HepG2 (cell line): ENCODE data around the gene ANLN. TPM values are rescaled to one million over a fixed set of nuclear protein-coding genes. Genes with fewer than 3 reads are reported as not detected.

ENCODE experiments used
- ATF7-NPFF ChIP-seq: sonication (generic); formaldehyde crosslinking; IDR thresholded peaks from 2 replicates; pipeline ENCODE4 v1.8.1; 2023; ENCODE audit warnings: mild to moderate bottlenecking, low read depth, missing genetic modification reagents, moderate library complexity
- FLYWCH1 ChIP-seq: sonication (generic); formaldehyde crosslinking; IDR thresholded peaks from 2 replicates; pipeline ENCODE4 v1.8.1; 2023; ENCODE audit warnings: mild to moderate bottlenecking, missing genetic modification reagents
- FOXP1 ChIP-seq, 2 experiments: fragments of 450-650 bp in 1 of 2; IDR thresholded peaks; 2 replicates each; pipeline ENCODE4 v1.6.1; 2017 to 2018; ENCODE audit warnings: antibody characterized with exemption in 1 of 2
- HDAC1 ChIP-seq: sonication (generic); formaldehyde crosslinking; IDR thresholded peaks from 2 replicates; pipeline ENCODE4 v1.5.1; 2020; ENCODE audit warnings: mild to moderate bottlenecking, missing genetic modification reagents
- NBN ChIP-seq: fragments of 450-650 bp; conservative IDR thresholded peaks from 2 replicates; pipeline ENCODE4 v1.6.1; 2017
- PTBP1 ChIP-seq: fragments of 200-400 bp; formaldehyde crosslinking; IDR thresholded peaks from 2 replicates; pipeline ENCODE4 v1.6.1; 2018; ENCODE audit warnings: low read length, low read depth; ENCODE audit not compliant: poor library complexity, severe bottlenecking
- RXRA ChIP-seq: sonication (generic); formaldehyde crosslinking; IDR thresholded peaks from 2 replicates; pipeline ENCODE4 v1.5.1; 2020; ENCODE audit warnings: missing genetic modification reagents
- SMARCE1 ChIP-seq: fragments of 450-650 bp; IDR thresholded peaks from 2 replicates; pipeline ENCODE4 v1.6.1; 2017; ENCODE audit warnings: borderline replicate concordance
- SRY ChIP-seq: sonication (generic); formaldehyde crosslinking; IDR thresholded peaks from 2 replicates; pipeline ENCODE4 v1.8.0; 2022; ENCODE audit warnings: mild to moderate bottlenecking, missing genetic modification reagents
- U2AF1 ChIP-seq: fragments of 200-400 bp; formaldehyde crosslinking; optimal IDR thresholded peaks from 2 replicates; pipeline ENCODE3; 2017; ENCODE audit warnings: mild to moderate bottlenecking, low read depth, low read length
- XBP1 ChIP-seq: sonication (generic); formaldehyde crosslinking; IDR thresholded peaks from 2 replicates; pipeline ENCODE4 v1.5.0; 2020; ENCODE audit warnings: missing genetic modification reagents
- ZBTB8A ChIP-seq: sonication (generic); formaldehyde crosslinking; IDR thresholded peaks from 2 replicates; pipeline ENCODE4 v1.4.0; 2020; ENCODE audit warnings: mild to moderate bottlenecking, low read depth, missing genetic modification reagents, borderline replicate concordance
- ZFP41 ChIP-seq: sonication (generic); formaldehyde crosslinking; IDR thresholded peaks from 2 replicates; pipeline ENCODE4 v1.4.0; 2020; ENCODE audit warnings: mild to moderate bottlenecking, missing genetic modification reagents, borderline replicate concordance
- ZNF24 ChIP-seq: fragments of 450-650 bp; IDR thresholded peaks from 2 replicates; pipeline ENCODE4 v1.6.1; 2017; ENCODE audit warnings: antibody characterized with exemption, mild to moderate bottlenecking
- ZNF891 ChIP-seq: sonication (generic); formaldehyde crosslinking; IDR thresholded peaks from 2 replicates; pipeline ENCODE4 v1.5.0; 2020; ENCODE audit warnings: mild to moderate bottlenecking, missing genetic modification reagents
- polyA plus RNA-seq, 8 experiments: library from polyadenylated mRNA; depleted of rRNA in 3 of 8; stranded (reverse) in 7 of 8; unstranded in 1 of 8; fragments of >200 nt; fragmentation: Illumina TruSeq in 4 of 8; extraction: Trizol in 4 of 8; gene quantifications; 2 replicates each; pipeline versions ENCODE4 v1.2.1 to v1.2.3, GENCODE V29; 2011 to 2016; ENCODE audit warnings: low read depth in 4 of 8, missing spikeins in 1 of 8, mixed read lengths in 1 of 8; ENCODE audit not compliant: insufficient read depth in 1 of 8
- total RNA-seq, 5 experiments: library from RNA; depleted of rRNA; stranded (reverse); fragments of >200 nt; fragmentation: Illumina TruSeq; extraction: Trizol; gene quantifications; 2 replicates each; pipeline ENCODE4 v1.2.3, GENCODE V29; 2016; ENCODE audit warnings: low read depth in 1 of 5
- TF ChIP-seq, protein P1 (sequence below): sonication (generic); formaldehyde crosslinking; IDR thresholded peaks from 2 replicates; pipeline ENCODE4 v1.4.0; 2020; ENCODE audit warnings: mild to moderate bottlenecking, missing genetic modification reagents
- TF ChIP-seq, protein P2 (sequence below): sonication (generic); formaldehyde crosslinking; IDR thresholded peaks from 2 replicates; pipeline ENCODE4 v1.4.0; 2020; ENCODE audit warnings: low read depth, missing genetic modification reagents
- TF ChIP-seq, protein P3 (sequence below): sonication (generic); formaldehyde crosslinking; IDR thresholded peaks from 2 replicates; pipeline ENCODE4 v1.5.1; 2020; ENCODE audit warnings: mild to moderate bottlenecking, missing genetic modification reagents
- TF ChIP-seq, protein P4 (sequence below): sonication (generic); formaldehyde crosslinking; IDR thresholded peaks from 2 replicates; pipeline ENCODE4 v1.8.0; 2022; ENCODE audit warnings: missing genetic modification reagents, mild to moderate bottlenecking, moderate library complexity, borderline replicate concordance

Gene ANLN
- total and polyA plus RNA-seq, 2 of the 13 experiments (the other 11 are each of a cell fraction or from before 2014, with no cell fraction given) = 20.0 to 72.0 TPM

DNA sequence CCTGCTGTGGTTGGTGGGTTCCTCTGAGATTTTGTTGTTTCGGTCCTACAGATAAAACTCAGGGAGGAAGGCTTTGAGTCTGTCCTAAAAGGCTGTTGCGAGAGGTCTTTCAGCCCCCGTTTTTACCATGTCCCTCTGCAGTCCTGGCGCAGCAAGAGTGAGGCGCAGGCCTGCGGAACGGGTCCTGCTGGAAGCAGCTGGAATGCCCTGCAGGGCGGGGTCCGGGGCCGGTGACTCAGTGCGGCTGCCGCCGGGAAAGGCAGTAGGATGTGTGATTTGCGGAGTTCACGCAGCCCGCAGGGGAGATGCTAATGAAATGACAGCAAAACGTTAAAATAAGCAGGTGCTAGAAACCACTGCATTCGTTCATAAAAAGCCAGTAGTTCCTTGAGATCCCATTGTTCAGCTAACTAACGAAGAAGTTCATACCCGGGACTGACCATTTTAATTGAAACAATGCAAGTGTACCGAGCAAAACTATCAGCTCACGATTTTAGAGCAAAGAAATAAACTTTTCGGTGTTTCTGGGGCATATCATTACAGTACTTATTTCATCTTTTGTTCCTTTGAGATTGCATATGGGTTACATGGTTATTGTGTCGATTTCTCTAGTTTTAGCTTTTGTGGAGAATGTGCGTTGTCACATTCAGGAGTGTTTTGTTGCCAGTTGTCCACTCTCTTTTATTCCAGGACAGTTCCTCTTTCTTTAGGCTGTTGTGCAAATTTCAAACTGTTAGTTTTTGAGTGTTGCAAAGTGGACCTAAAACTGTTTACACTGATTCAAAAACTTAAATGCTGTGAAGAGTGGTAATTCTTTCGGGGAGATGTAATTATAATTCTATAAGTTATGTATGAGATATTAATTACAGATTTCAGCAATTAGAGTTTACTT lies 783 bp downstream of the ANLN start (continued):
- TF ChIP-seq U2AF1 = no peak
- peak; percentile 72; the same call in 1 of the 2 replicates for TF ChIP-seq ZNF891 (CRISPR knock-in tag)
- peak; percentile 83 for TF ChIP-seq SRY
- TF ChIP-seq PTBP1 = no peak
- no peak for TF ChIP-seq ATF7-NPFF
- TF ChIP-seq RXRA (CRISPR knock-in tag) = 0 out of 2 replicates have a peak, but pooled peaks have one; percentile 18
- TF ChIP-seq, protein P1, sequence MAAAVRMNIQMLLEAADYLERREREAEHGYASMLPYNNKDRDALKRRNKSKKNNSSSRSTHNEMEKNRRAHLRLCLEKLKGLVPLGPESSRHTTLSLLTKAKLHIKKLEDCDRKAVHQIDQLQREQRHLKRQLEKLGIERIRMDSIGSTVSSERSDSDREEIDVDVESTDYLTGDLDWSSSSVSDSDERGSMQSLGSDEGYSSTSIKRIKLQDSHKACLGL (CRISPR knock-in tag) = peak; percentile 59; the same call in 1 of the 2 replicates
- no peak for TF ChIP-seq FOXP1 (IDR thresholded peaks at IDR 0.05)
- no peak for TF ChIP-seq FOXP1 (CRISPR knock-in tag; IDR thresholded peaks at IDR 0.05)
- TF ChIP-seq, protein P2, sequence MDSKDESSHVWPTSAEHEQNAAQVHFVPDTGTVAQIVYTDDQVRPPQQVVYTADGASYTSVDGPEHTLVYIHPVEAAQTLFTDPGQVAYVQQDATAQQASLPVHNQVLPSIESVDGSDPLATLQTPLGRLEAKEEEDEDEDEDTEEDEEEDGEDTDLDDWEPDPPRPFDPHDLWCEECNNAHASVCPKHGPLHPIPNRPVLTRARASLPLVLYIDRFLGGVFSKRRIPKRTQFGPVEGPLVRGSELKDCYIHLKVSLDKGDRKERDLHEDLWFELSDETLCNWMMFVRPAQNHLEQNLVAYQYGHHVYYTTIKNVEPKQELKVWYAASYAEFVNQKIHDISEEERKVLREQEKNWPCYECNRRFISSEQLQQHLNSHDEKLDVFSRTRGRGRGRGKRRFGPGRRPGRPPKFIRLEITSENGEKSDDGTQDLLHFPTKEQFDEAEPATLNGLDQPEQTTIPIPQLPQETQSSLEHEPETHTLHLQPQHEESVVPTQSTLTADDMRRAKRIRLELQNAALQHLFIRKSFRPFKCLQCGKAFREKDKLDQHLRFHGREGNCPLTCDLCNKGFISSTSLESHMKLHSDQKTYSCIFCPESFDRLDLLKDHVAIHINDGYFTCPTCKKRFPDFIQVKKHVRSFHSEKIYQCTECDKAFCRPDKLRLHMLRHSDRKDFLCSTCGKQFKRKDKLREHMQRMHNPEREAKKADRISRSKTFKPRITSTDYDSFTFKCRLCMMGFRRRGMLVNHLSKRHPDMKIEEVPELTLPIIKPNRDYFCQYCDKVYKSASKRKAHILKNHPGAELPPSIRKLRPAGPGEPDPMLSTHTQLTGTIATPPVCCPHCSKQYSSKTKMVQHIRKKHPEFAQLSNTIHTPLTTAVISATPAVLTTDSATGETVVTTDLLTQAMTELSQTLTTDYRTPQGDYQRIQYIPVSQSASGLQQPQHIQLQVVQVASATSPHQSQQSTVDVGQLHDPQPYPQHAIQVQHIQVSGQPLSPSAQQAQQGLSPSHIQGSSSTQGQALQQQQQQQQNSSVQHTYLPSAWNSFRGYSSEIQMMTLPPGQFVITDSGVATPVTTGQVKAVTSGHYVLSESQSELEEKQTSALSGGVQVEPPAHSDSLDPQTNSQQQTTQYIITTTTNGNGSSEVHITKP (CRISPR knock-in tag) = no peak
- no peak for TF ChIP-seq NBN
- no peak for TF ChIP-seq FLYWCH1 (CRISPR knock-in tag)
- TF ChIP-seq ZNF24 = no peak
- no peak for TF ChIP-seq XBP1 (CRISPR knock-in tag)
- TF ChIP-seq, protein P3, sequence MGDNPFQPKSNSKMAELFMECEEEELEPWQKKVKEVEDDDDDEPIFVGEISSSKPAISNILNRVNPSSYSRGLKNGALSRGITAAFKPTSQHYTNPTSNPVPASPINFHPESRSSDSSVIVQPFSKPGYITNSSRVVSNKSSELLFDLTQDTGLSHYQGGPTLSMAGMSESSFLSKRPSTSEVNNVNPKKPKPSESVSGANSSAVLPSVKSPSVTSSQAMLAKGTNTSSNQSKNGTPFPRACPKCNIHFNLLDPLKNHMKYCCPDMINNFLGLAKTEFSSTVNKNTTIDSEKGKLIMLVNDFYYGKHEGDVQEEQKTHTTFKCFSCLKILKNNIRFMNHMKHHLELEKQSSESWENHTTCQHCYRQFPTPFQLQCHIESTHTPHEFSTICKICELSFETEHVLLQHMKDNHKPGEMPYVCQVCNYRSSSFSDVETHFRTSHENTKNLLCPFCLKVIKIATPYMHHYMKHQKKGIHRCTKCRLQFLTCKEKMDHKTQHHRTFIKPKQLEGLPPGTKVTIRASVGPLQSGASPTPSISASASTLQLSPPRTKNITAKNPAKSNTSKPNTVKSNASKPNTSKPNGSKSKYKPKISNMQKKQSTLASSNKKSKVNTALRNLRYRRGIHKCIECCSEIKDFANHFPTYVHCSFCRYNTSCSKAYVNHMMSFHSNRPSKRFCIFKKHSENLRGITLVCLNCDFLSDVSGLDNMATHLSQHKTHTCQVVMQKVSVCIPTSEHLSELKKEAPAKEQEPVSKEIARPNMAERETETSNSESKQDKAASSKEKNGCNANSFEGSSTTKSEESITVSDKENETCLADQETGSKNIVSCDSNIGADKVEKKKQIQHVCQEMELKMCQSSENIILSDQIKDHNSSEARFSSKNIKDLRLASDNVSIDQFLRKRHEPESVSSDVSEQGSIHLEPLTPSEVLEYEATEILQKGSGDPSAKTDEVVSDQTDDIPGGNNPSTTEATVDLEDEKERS (CRISPR knock-in tag) = no peak
- TF ChIP-seq ZFP41 (CRISPR knock-in tag) = no peak
- TF ChIP-seq, protein P4, sequence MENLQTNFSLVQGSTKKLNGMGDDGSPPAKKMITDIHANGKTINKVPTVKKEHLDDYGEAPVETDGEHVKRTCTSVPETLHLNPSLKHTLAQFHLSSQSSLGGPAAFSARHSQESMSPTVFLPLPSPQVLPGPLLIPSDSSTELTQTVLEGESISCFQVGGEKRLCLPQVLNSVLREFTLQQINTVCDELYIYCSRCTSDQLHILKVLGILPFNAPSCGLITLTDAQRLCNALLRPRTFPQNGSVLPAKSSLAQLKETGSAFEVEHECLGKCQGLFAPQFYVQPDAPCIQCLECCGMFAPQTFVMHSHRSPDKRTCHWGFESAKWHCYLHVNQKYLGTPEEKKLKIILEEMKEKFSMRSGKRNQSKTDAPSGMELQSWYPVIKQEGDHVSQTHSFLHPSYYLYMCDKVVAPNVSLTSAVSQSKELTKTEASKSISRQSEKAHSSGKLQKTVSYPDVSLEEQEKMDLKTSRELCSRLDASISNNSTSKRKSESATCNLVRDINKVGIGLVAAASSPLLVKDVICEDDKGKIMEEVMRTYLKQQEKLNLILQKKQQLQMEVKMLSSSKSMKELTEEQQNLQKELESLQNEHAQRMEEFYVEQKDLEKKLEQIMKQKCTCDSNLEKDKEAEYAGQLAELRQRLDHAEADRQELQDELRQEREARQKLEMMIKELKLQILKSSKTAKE (CRISPR knock-in tag) = no peak
- TF ChIP-seq SMARCE1 = no peak
- peak; percentile 83 for TF ChIP-seq HDAC1 (CRISPR knock-in tag)
- TF ChIP-seq ZBTB8A = no peak
